Keratinocyte (primary cell): ENCODE data around the gene TAS2R43. TPM values are rescaled to one million over a fixed set of nuclear protein-coding genes. Genes with fewer than 3 reads are reported as not detected.
"Not testable (repeated sequence)": the region's sequence is repeated elsewhere in the genome, so short reads cannot be mapped to it uniquely, and the experiment has no call there.

Experiments
- DNase-seq: peaks from one replicate; pipeline ENCODE4 v3.0.0-alpha.2; 2011; ENCODE audit warnings: low read depth, missing footprints, low spot score
- FAIRE-seq: peaks from 2 replicates; lab custom pipeline; 2011; peaks lifted over from hg19 to GRCh38; lab: Jason Lieb, UNC
- H2AFZ ChIP-seq: 2 replicates; pipeline ENCODE4 v1.6.0; 2012; ENCODE audit warnings: low read length, control low read depth, inconsistent platforms; ENCODE audit not compliant: control insufficient read depth
- H3K27ac ChIP-seq: 2 replicates; pipeline ENCODE4 v1.5.1; 2011; ENCODE audit warnings: low read length; ENCODE audit not compliant: control insufficient read depth, insufficient read depth
- H3K27me3 ChIP-seq: 3 replicates; pipeline ENCODE4 v1.6.0; 2011; ENCODE audit warnings: low read length; ENCODE audit not compliant: control insufficient read depth, insufficient read depth; ENCODE audit errors: extremely low read depth
- H3K36me3 ChIP-seq, 2 experiments: 2 replicates in 1 of 2; 3 replicates in 1 of 2; pipeline ENCODE4 v1.5.1; 2011; ENCODE audit warnings: low read length in 2 of 2, mild to moderate bottlenecking in 1 of 2; ENCODE audit not compliant: control insufficient read depth in 2 of 2, insufficient read depth in 2 of 2; ENCODE audit errors: extremely low read depth in 1 of 2
- H3K4me1 ChIP-seq: 3 replicates; pipeline ENCODE4 v1.5.1; 2011; ENCODE audit warnings: low read length; ENCODE audit not compliant: control insufficient read depth, insufficient read depth; ENCODE audit errors: extremely low read depth
- H3K4me2 ChIP-seq: 3 replicates; pipeline ENCODE4 v1.6.0; 2011; ENCODE audit warnings: low read depth, low read length; ENCODE audit not compliant: control insufficient read depth, insufficient read depth; ENCODE audit errors: extremely low read depth
- H3K4me3 ChIP-seq, 3 experiments: fragments of 200-600 bp in 1 of 3; sonication (generic) in 1 of 3; 2 replicates in 2 of 3; 3 replicates in 1 of 3; pipeline ENCODE4 v1.5.1; 2011 to 2016; ENCODE audit warnings: low read length in 3 of 3, mild to moderate bottlenecking in 3 of 3, control low read depth in 2 of 3, inconsistent platforms in 1 of 3, low read depth in 1 of 3, mixed read lengths in 1 of 3, mixed run types in 1 of 3, moderate library complexity in 1 of 3; ENCODE audit not compliant: control insufficient read depth in 2 of 3, insufficient read depth in 2 of 3; ENCODE audit errors: extremely low read depth in 1 of 3
- H3K79me2 ChIP-seq: 2 replicates; pipeline ENCODE4 v1.6.0; 2012; ENCODE audit warnings: low read length; ENCODE audit not compliant: control insufficient read depth, insufficient read depth
- H3K9ac ChIP-seq: 3 replicates; pipeline ENCODE4 v1.6.0; 2011; ENCODE audit warnings: low read length; ENCODE audit not compliant: control insufficient read depth, insufficient read depth; ENCODE audit errors: extremely low read depth
- H3K9me1 ChIP-seq: 3 replicates; pipeline ENCODE4 v1.6.0; 2011; ENCODE audit warnings: low read length; ENCODE audit not compliant: control insufficient read depth, insufficient read depth; ENCODE audit errors: extremely low read depth
- H3K9me3 ChIP-seq: 2 replicates; pipeline ENCODE4 v1.5.1; 2012; ENCODE audit warnings: low read depth, low read length; ENCODE audit not compliant: control insufficient read depth
- H4K20me1 ChIP-seq: 3 replicates; pipeline ENCODE4 v1.6.0; 2011; ENCODE audit warnings: low read length; ENCODE audit not compliant: control insufficient read depth, insufficient read depth; ENCODE audit errors: extremely low read depth
- EZH2 ChIP-seq: IDR thresholded peaks from one replicate; pipeline ENCODE4 v1.6.1; 2012; ENCODE audit warnings: inconsistent platforms, mild to moderate bottlenecking, low read length, moderate library complexity
- dilution Hi-C: fragments of 300-500 bp; cut with MboI; formaldehyde crosslinking; loops from one replicate; pipeline ENCODE4 v1.7.0; 2020; ENCODE audit warnings: low sequenced_read_pairs; ENCODE audit not compliant: extremely low pct_ligation_motif_present
- polyA plus RNA-seq, 5 experiments: library from polyadenylated mRNA; depleted of rRNA in 3 of 5; stranded (reverse) in 3 of 5; stranded (forward) in 1 of 5; unstranded in 1 of 5; fragments of >200 nt; gene quantifications; 1 replicate in 1 of 5; 2 replicates in 3 of 5; 3 replicates in 1 of 5; pipeline versions ENCODE4 v1.2.1 to v1.2.3, GENCODE V29; 2011 to 2012; ENCODE audit warnings: missing spikeins in 2 of 5, low read depth in 1 of 5, low replicate concordance in 1 of 5
- TF ChIP-seq, protein P1 (sequence below), 3 experiments: IDR thresholded peaks in 1 of 3; conservative IDR thresholded peaks in 1 of 3; optimal IDR thresholded peaks in 1 of 3; 2 replicates in 2 of 3; 3 replicates in 1 of 3; pipeline versions ENCODE3 to v1.5.1; 2011; ENCODE audit warnings: low read length in 3 of 3, mild to moderate bottlenecking in 3 of 3, moderate library complexity in 2 of 3, control low read depth in 1 of 3, inconsistent platforms in 1 of 3; ENCODE audit not compliant: insufficient read depth in 2 of 3; ENCODE audit errors: extremely low read depth in 1 of 3

TAS2R43 gene
- polyA plus RNA-seq, 1 donor (not counting 4 experiments of a cell fraction or from before 2014, with no cell fraction given), result 0.34 TPM

DNA sequence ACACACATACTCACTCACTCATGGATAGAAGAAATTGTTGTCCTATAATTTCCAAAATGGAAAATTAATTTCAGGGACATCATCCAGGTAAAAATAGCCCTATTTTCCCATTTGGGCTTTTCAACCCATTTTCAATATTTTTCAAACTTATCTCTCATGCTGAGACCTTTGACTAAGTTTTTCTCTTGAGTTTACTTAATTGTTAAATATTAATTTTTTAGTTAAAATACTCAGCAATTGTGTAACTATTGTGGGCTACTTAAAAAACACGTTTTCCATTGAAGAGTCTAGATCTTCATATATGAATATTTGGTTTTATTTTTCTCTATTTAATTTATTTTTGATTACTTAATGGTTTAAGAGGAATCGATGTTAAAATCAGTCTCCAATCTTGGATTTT, 14.2 kb upstream of the TAS2R43 start:
- dilution Hi-C loops, result no loop called here
- Histone ChIP-seq H3K36me3 (peaks cover 0 to 4% of the 10 kb centered on the region in 2 experiments), H3K9me1 (no peaks in the 10 kb centered on the region), H3K9me3 (no peaks in the 10 kb centered on the region), H3K4me3 (no peak overlapping the region), H3K4me2 (no peak overlapping the region), H3K27ac (no peak overlapping the region), H4K20me1 (no peaks in the 10 kb centered on the region), H3K27me3 (no peaks in the 10 kb centered on the region), H2AFZ (no peak overlapping the region), H3K79me2 (peaks cover 30% of the 10 kb centered on the region), H3K9ac (no peak overlapping the region), H3K4me1 (no peaks in the 10 kb centered on the region)
- FAIRE-seq, result no peak
- no peak for TF ChIP-seq EZH2
- TF ChIP-seq, protein P1, sequence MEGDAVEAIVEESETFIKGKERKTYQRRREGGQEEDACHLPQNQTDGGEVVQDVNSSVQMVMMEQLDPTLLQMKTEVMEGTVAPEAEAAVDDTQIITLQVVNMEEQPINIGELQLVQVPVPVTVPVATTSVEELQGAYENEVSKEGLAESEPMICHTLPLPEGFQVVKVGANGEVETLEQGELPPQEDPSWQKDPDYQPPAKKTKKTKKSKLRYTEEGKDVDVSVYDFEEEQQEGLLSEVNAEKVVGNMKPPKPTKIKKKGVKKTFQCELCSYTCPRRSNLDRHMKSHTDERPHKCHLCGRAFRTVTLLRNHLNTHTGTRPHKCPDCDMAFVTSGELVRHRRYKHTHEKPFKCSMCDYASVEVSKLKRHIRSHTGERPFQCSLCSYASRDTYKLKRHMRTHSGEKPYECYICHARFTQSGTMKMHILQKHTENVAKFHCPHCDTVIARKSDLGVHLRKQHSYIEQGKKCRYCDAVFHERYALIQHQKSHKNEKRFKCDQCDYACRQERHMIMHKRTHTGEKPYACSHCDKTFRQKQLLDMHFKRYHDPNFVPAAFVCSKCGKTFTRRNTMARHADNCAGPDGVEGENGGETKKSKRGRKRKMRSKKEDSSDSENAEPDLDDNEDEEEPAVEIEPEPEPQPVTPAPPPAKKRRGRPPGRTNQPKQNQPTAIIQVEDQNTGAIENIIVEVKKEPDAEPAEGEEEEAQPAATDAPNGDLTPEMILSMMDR (optimal IDR thresholded peaks at IDR 0.05 in 1 of 3, IDR thresholded peaks at IDR 0.05 in 1 of 3, conservative IDR thresholded peaks at IDR 0.05 in 1 of 3; ENCODE audit: extremely low read depth in 1 of 3, insufficient read depth in 2 of 3, low read length in 3 of 3), result no peak
- DNase-seq, result no peak

DNA sequence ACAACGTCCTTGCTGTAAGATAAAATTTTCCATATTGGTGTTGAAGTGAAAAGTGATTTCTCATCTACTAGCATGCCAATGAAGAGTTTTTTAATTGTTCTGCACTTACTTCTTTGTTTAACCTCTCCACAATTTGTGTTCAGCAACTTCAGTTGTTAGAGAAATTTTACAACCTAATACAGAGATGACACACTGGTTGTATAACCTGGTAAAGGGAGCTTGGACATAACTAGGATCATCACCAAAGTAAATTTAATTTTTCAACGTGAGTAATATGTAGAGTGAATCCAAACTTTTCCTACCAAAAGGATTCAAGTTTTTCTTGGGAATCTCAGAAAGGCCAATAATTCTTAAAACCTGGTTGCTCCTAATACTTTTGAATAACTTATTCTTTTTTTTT, 13.4 kb upstream of the TAS2R43 start:
- Histone ChIP-seq H3K9me1 (no peaks in the 10 kb centered on the region), H3K4me3 (no peak overlapping the region), H3K27me3 (no peaks in the 10 kb centered on the region), H3K79me2 (peaks cover 26% of the 10 kb centered on the region), H2AFZ (no peak overlapping the region), H3K27ac (no peak overlapping the region), H3K4me1 (no peaks in the 10 kb centered on the region), H4K20me1 (no peaks in the 10 kb centered on the region), H3K36me3 (peaks cover 0 to 6% of the 10 kb centered on the region in 2 experiments), H3K9ac (no peak overlapping the region), H3K4me2 (no peak overlapping the region), H3K9me3 (no peaks in the 10 kb centered on the region)
- DNase-seq, result no peak
- no peak for FAIRE-seq
- TF ChIP-seq, protein P1 (optimal IDR thresholded peaks at IDR 0.05 in 1 of 3, IDR thresholded peaks at IDR 0.05 in 1 of 3, conservative IDR thresholded peaks at IDR 0.05 in 1 of 3; ENCODE audit: extremely low read depth in 1 of 3, insufficient read depth in 2 of 3, low read length in 3 of 3), result no peak
- no peak for TF ChIP-seq EZH2
- dilution Hi-C loops, result no loop called here

GRCh38 chr12:11094910-11095309, 2.8 kb upstream of the TAS2R43 start:
- H3K4me3 ChIP-seq, H3K27ac ChIP-seq, H4K20me1 ChIP-seq, H3K9me3 ChIP-seq, dilution Hi-C loops, H3K9me1 ChIP-seq, H3K9ac ChIP-seq, H3K4me2 ChIP-seq, H2AFZ ChIP-seq, H3K4me1 ChIP-seq, H3K36me3 ChIP-seq, H3K79me2 ChIP-seq, DNase-seq, H3K27me3 ChIP-seq: not testable (repeated sequence)
- peak; percentile 65 for FAIRE-seq
